HepG2 (cell line): Measurements from ENCODE around the gene PPM1G. TPM values are rescaled to one million over a fixed set of nuclear protein-coding genes. Genes with fewer than 3 reads are reported as not detected.

Experiments used
- ATAC-seq: fragments of 200-7000 bp; cut with Tn5 transposase; 3 replicates; pipeline ENCODE4 v1.9.1; 2020; ENCODE audit warnings: mild to moderate bottlenecking, moderate library complexity
- BruUV-seq: library from RNA; stranded (reverse); fragments of 400-500 nt; replicated peaks from 2 replicates; lab custom pipeline; 2021; lab: Mats Ljungman, UMichigan
- CTCF ChIA-PET: fragments of 300-600 bp; formaldehyde crosslinking; extraction: SDS; loops from one replicate; lab custom pipeline; 2021; ENCODE audit warnings: low total read pairs, inconsistent platforms, low intra/inter-chr PET ratio; lab: Yijun Ruan, JAX
- POLR2A ChIA-PET: fragments of 350-600 bp; sonication (Branson Sonifier 250); formaldehyde crosslinking; loops from one replicate; lab custom pipeline; 2020; ENCODE audit warnings: antibody characterized with exemption, inconsistent platforms; lab: Yijun Ruan, JAX
- DNase-seq: peaks from one replicate; pipeline ENCODE4 v3.0.0-alpha.2; 2015; ENCODE audit warnings: low spot score
- FAIRE-seq: peaks from 3 replicates; lab custom pipeline; 2011; peaks lifted over from hg19 to GRCh38; lab: Jason Lieb, UNC
- H2AFZ ChIP-seq: one replicate; pipeline ENCODE4 v1.6.1; 2011; ENCODE audit warnings: low read length, inconsistent platforms
- H3K27ac ChIP-seq: fragments of 300-600 bp; 3 replicates; pipeline ENCODE4 v1.8.0; 2011; ENCODE audit warnings: mixed run types, mild to moderate bottlenecking, mixed read lengths, low read length, inconsistent platforms; ENCODE audit not compliant: insufficient read depth; ENCODE audit errors: extremely low read length
- H3K27me3 ChIP-seq, 2 experiments: fragments of 200-600 bp in 1 of 2; 2 replicates in 1 of 2; 3 replicates in 1 of 2; pipeline versions ENCODE4 v1.6.0 to v1.8.0; 2011; ENCODE audit warnings: low read length in 2 of 2, mild to moderate bottlenecking in 2 of 2, moderate library complexity in 2 of 2, inconsistent platforms in 1 of 2; ENCODE audit not compliant: insufficient read depth in 2 of 2, control insufficient read depth in 1 of 2
- H3K36me3 ChIP-seq, 2 experiments: fragments of 200-600 bp in 1 of 2; replicated peaks in 1 of 2; 2 replicates in 1 of 2; 3 replicates in 1 of 2; pipeline versions ENCODE4 v1.5.1 to v1.8.0; 2011; ENCODE audit warnings: low read length in 2 of 2, inconsistent platforms in 1 of 2; ENCODE audit not compliant: insufficient read depth in 2 of 2, control insufficient read depth in 1 of 2
- H3K4me1 ChIP-seq: 2 replicates; pipeline ENCODE4 v1.5.1; 2012; ENCODE audit warnings: low read length, inconsistent platforms; ENCODE audit not compliant: insufficient read depth
- H3K4me2 ChIP-seq: 2 replicates; pipeline ENCODE4 v1.6.0; 2011; ENCODE audit warnings: low read depth, low read length, inconsistent platforms
- H3K4me3 ChIP-seq, 3 experiments: fragments of 200-600 bp in 1 of 3; sonication (generic), shearing (Covaris generic) in 1 of 3; replicated peaks in 1 of 3; 2 replicates each; pipeline ENCODE4 v1.5.1; 2011 to 2016; ENCODE audit warnings: low read length in 3 of 3, inconsistent platforms in 2 of 3, low read depth in 2 of 3, mild to moderate bottlenecking in 2 of 3, control low read depth in 1 of 3, mixed read lengths in 1 of 3; ENCODE audit not compliant: insufficient read depth in 1 of 3
- H3K79me2 ChIP-seq: one replicate; pipeline ENCODE4 v1.6.1; 2011; ENCODE audit warnings: low read length, inconsistent platforms; ENCODE audit not compliant: insufficient read depth
- H3K9ac ChIP-seq: 2 replicates; pipeline ENCODE4 v1.6.0; 2011; ENCODE audit warnings: mild to moderate bottlenecking, low read depth, low read length, inconsistent platforms; ENCODE audit not compliant: insufficient read depth
- H3K9me3 ChIP-seq: 2 replicates; pipeline ENCODE4 v1.5.1; 2012; ENCODE audit warnings: mild to moderate bottlenecking, low read length
- H4K20me1 ChIP-seq: 2 replicates; pipeline ENCODE4 v1.6.0; 2011; ENCODE audit warnings: inconsistent platforms, mild to moderate bottlenecking, low read length, moderate library complexity; ENCODE audit not compliant: insufficient read depth
- ATF7 ChIP-seq, 2 experiments: fragments of 450-650 bp in 1 of 2; sonication (generic) in 1 of 2; formaldehyde crosslinking in 1 of 2; IDR thresholded peaks; 2 replicates each; pipeline versions ENCODE4 v1.4.0 to v1.6.1; 2016 to 2020; ENCODE audit warnings: antibody characterized with exemption in 1 of 2, mild to moderate bottlenecking in 1 of 2, missing genetic modification reagents in 1 of 2
- CREB1 ChIP-seq, 2 experiments: fragments of 450-650 bp in 1 of 2; IDR thresholded peaks; 2 replicates each; pipeline ENCODE4 v1.6.1; 2016 to 2017; ENCODE audit warnings: control low read depth in 1 of 2, mild to moderate bottlenecking in 1 of 2, missing compliant biosample characterization in 1 of 2, missing genetic modification characterization in 1 of 2
- JUND ChIP-seq: sonication (generic); formaldehyde crosslinking; IDR thresholded peaks from 2 replicates; pipeline ENCODE4 v1.8.0; 2022; ENCODE audit warnings: mild to moderate bottlenecking, missing genetic modification reagents
- MYNN ChIP-seq: sonication (generic); formaldehyde crosslinking; IDR thresholded peaks from 2 replicates; pipeline ENCODE4 v1.4.0; 2020; ENCODE audit warnings: mild to moderate bottlenecking, low read depth, missing genetic modification reagents
- NFKBIZ ChIP-seq: IDR thresholded peaks from 2 replicates; pipeline ENCODE4 v1.6.1; 2018; ENCODE audit warnings: missing genetic modification reagents, missing compliant biosample characterization
- SKI ChIP-seq: fragments of 450-650 bp; IDR thresholded peaks from one replicate; pipeline ENCODE4 v1.6.1; 2018; ENCODE audit warnings: mild to moderate bottlenecking; ENCODE audit not compliant: partially characterized antibody
- SUZ12 ChIP-seq: fragments of 150-350 bp; IDR thresholded peaks from 2 replicates; pipeline ENCODE4 v1.6.1; 2014; ENCODE audit warnings: low read depth, low read length
- ZBTB20 ChIP-seq: sonication (generic); formaldehyde crosslinking; IDR thresholded peaks from 2 replicates; pipeline ENCODE4 v1.8.1; 2023; ENCODE audit warnings: missing genetic modification reagents, low read depth, mild to moderate bottlenecking, borderline replicate concordance
- ZNF235 ChIP-seq: sonication (generic); formaldehyde crosslinking; IDR thresholded peaks from 2 replicates; pipeline ENCODE4 v1.8.1; 2023; ENCODE audit warnings: mild to moderate bottlenecking, missing genetic modification reagents, borderline replicate concordance
- WGBS: methylation state at CpG from one replicate; pipeline ENCODE4 v1.1.6; 2017; ENCODE audit warnings: low lambda C conversion rate; 5-methylcytosine and 5-hydroxymethylcytosine counted together
- in situ Hi-C: cut with HindIII; loops from 2 replicates; pipeline ENCODE4 v1.10.0; 2017; ENCODE audit warnings: low pct_unique_long_range_greater_than_20kb; ENCODE audit not compliant: extremely low pct_ligation_motif_present
- intact Hi-C: fragments of 100-400 bp; cut with micrococcal nuclease; formaldehyde crosslinking; loops from one replicate; pipeline ENCODE4 v1.10.0; 2022; ENCODE audit not compliant: unreplicated experiment
- polyA plus RNA-seq, 8 experiments: library from polyadenylated mRNA; depleted of rRNA in 3 of 8; stranded (reverse) in 7 of 8; unstranded in 1 of 8; fragments of >200 nt; fragmentation: Illumina TruSeq in 4 of 8; extraction: Trizol in 4 of 8; gene quantifications; 2 replicates each; pipeline versions ENCODE4 v1.2.1 to v1.2.3, GENCODE V29; 2011 to 2016; ENCODE audit warnings: low read depth in 4 of 8, missing spikeins in 1 of 8, mixed read lengths in 1 of 8; ENCODE audit not compliant: insufficient read depth in 1 of 8
- total RNA-seq, 5 experiments: library from RNA; depleted of rRNA; stranded (reverse); fragments of >200 nt; fragmentation: Illumina TruSeq; extraction: Trizol; gene quantifications; 2 replicates each; pipeline ENCODE4 v1.2.3, GENCODE V29; 2016; ENCODE audit warnings: low read depth in 1 of 5
- TF ChIP-seq, protein P1 (sequence below): sonication (generic); formaldehyde crosslinking; IDR thresholded peaks from 2 replicates; pipeline ENCODE4 v1.4.0; 2020; ENCODE audit warnings: missing genetic modification reagents
- TF ChIP-seq, protein P2 (sequence below): IDR thresholded peaks from 2 replicates; pipeline ENCODE4 v1.6.1; 2016; ENCODE audit warnings: missing compliant biosample characterization, missing genetic modification reagents, borderline replicate concordance

The PPM1G gene
- total and polyA plus RNA-seq, 2 of the 13 experiments (the other 11 are each of a cell fraction or from before 2014, with no cell fraction given), result 58.2 to 213 TPM

GRCh38 chr2:27431395-27431794 is 22.0 kb upstream of the PPM1G start:
- in situ Hi-C loops, result no loop called here
- DNase-seq, result peak; percentile 40
- BruUV-seq, result TSS peak; percentile 7
- intact Hi-C loops, result no loop called here
- H3K4me2 ChIP-seq, result no peak overlapping the region
- peak; percentile 51; the same call in 1 of the 2 replicates for TF ChIP-seq CREB1 (IDR thresholded peaks at IDR 0.05)
- no peak for TF ChIP-seq CREB1 (CRISPR knock-in tag; IDR thresholded peaks at IDR 0.05)
- TF ChIP-seq, protein P1, sequence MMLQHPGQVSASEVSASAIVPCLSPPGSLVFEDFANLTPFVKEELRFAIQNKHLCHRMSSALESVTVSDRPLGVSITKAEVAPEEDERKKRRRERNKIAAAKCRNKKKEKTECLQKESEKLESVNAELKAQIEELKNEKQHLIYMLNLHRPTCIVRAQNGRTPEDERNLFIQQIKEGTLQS (CRISPR knock-in tag), result 0 out of 2 replicates have a peak, but pooled peaks have one; percentile 11
- no peak for TF ChIP-seq SUZ12
- TF ChIP-seq ZBTB20 (CRISPR knock-in tag), result no peak
- TF ChIP-seq ATF7 (IDR thresholded peaks at IDR 0.05), result peak; percentile 75
- TF ChIP-seq ATF7 (CRISPR knock-in tag; IDR thresholded peaks at IDR 0.05), result no peak
- TF ChIP-seq, all 625 proteins: peak for 3
- no peak overlapping the region for H2AFZ ChIP-seq
- ChIA-PET CTCF (interaction anchor here (4.8 kb wide), 1 partner anchor 23 kb away, joined by 29 read pairs; the partner anchor contains the start of gene PPM1G), POLR2A (interaction anchor here (1.0 to 5.3 kb wide), 4 partner anchors 10 to 74 kb away, joined by 3 to 133 read pairs (median 8); partner anchors contain the start of genes GTF3C2 and PPM1G)
- H3K4me1 ChIP-seq, result peaks cover 40% of the 10 kb centered on the region
- FAIRE-seq (no peak), ATAC-seq (no peak)
- H3K9me3 ChIP-seq, result no peaks in the 10 kb centered on the region
- peaks cover 43% of the 10 kb centered on the region for H3K79me2 ChIP-seq
- H4K20me1 ChIP-seq, result peaks cover 29% of the 10 kb centered on the region
- no peak overlapping the region for H3K9ac ChIP-seq
- H3K36me3 ChIP-seq, result peaks cover 28 to 38% of the 10 kb centered on the region in 2 experiments
- H3K27ac ChIP-seq, result no peak overlapping the region
- H3K27me3 ChIP-seq, result no peaks in the 10 kb centered on the region; a peak in 1 of 5 replicates
- no peak overlapping the region for H3K4me3 ChIP-seq

DNA sequence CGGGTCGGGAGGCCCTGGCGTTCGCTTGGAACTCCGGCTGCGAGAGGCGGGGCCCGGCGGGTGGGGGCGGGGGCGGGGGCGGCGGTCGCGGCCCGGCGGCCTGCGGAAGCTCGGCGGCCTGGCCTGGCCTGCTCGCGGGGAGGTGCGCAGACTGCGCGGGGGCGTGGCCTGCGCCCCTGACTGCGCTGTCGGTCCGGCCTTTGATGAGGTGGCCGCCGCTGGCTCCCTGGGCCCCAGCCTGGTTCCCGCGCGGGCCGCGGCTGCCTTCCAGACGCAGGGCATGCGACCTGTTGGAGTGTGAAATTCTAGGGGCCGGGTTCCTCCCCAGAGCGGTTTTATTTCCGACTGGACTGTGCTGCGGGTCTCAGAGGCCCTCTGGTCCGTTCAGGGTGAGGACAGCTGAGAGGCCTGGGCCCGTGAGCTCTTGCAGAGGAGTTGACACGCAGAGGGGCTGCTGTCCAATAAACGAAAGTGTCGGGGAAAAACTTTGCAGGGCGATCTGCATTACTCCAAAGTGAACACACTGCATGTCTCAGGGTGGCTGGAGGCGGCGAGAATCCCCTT is 19.7 kb upstream of the PPM1G start:
- BruUV-seq, result no TSS peak
- peaks cover 29% of the 10 kb centered on the region for H4K20me1 ChIP-seq
- TF ChIP-seq, protein P2, sequence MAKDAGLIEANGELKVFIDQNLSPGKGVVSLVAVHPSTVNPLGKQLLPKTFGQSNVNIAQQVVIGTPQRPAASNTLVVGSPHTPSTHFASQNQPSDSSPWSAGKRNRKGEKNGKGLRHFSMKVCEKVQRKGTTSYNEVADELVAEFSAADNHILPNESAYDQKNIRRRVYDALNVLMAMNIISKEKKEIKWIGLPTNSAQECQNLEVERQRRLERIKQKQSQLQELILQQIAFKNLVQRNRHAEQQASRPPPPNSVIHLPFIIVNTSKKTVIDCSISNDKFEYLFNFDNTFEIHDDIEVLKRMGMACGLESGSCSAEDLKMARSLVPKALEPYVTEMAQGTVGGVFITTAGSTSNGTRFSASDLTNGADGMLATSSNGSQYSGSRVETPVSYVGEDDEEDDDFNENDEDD (CRISPR knock-in tag), result peak; percentile 88
- TF ChIP-seq NFKBIZ (CRISPR knock-in tag) (0 out of 2 replicates have a peak, but pooled peaks have one; percentile 17), MYNN (CRISPR knock-in tag) (no peak), ZNF235 (CRISPR knock-in tag) (0 out of 2 replicates have a peak, but pooled peaks have one; percentile 55), JUND (CRISPR knock-in tag) (no peak), SKI (peak; percentile 72)
- TF ChIP-seq, protein P1 (CRISPR knock-in tag), result no peak; the same call in none of the 2 replicates

More for the DNA sequence above, 19.7 kb upstream of the PPM1G start:
- DNase-seq (peak; percentile 83), FAIRE-seq (no peak), ATAC-seq (peak; percentile 88)
- Histone ChIP-seq H3K4me1 (peaks cover 57% of the 10 kb centered on the region), H3K27me3 (no peaks in the 10 kb centered on the region; a peak in 1 of 5 replicates), H3K4me2 (peak overlapping the region; percentile 89), H3K27ac (peak overlapping the region; percentile 99), H3K4me3 (peak overlapping the region; percentile 86 to 100 (median 100)), H3K36me3 (peaks cover 9 to 14% of the 10 kb centered on the region in 2 experiments), H3K9ac (peak overlapping the region; percentile 100), H3K9me3 (no peaks in the 10 kb centered on the region), H3K79me2 (peaks cover 43% of the 10 kb centered on the region), H2AFZ (no peak overlapping the region)
- ChIA-PET POLR2A (interaction anchor here (0.8 to 5.3 kb wide), 24 partner anchors 10 to 378 kb away, joined by 3 to 133 read pairs (median 7); partner anchors contain the start of genes AGBL5, CCDC121, EIF2B4 and GPN1), CTCF (interaction anchor here (4.8 kb wide), 1 partner anchor 21 kb away, joined by 29 read pairs; the partner anchor contains the start of gene PPM1G)
- 0% methylated on average over 14 of the region's 51 CpGs for WGBS
- in situ Hi-C loops, result no loop called here
- intact Hi-C loops, result loop anchor here (1.0 kb wide), 3 partner anchors 20 to 60 kb away; partner anchors contain the start of genes EIF2B4, IFT172, PPM1G and SNX17
